Peyer's patch (tissue), 4 donors: ENCODE results near the gene KDM4C.

Experiments used
- POLR2A ChIP-seq, 2 donors: fragments of 450-650 bp; IDR thresholded peaks; one replicate each; pipeline ENCODE4 v1.5.1; 2017; ENCODE audit warnings: antibody characterized with exemption in 2 of 2, mild to moderate bottlenecking in 2 of 2, moderate library complexity in 2 of 2
- TF ChIP-seq, protein P1 (sequence below), 6 experiments: fragments of 450-650 bp in 4 of 6; fragments of 200-600 bp in 2 of 6; sonication (generic) in 1 of 6; IDR thresholded peaks; one replicate each; pipeline ENCODE4 v1.5.1; 2017 to 2019; ENCODE audit warnings: antibody characterized with exemption in 6 of 6, mild to moderate bottlenecking in 3 of 6, moderate library complexity in 1 of 6

DNA sequence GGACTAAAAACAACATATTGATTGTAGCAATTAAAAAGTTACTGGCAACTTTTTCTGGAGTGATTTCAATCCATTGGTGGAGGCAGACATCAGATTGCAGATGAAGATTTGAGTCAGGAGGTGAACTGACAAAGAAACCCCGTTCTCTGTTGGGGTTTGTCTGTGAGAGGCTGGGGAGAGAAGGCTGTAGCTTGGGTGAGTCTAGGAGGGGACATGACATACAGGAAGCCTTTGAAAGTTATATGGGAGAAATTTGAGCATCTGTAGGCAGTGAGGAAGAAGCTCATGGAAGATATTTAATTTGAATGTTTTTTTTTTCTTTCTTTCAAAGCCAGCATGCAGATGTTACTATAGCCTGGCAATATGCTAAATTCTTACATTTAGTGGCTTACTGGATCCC is 26.0 kb downstream of the KDM4C start:
- no peak for TF ChIP-seq POLR2A (IDR thresholded peaks at IDR 0.05)
- TF ChIP-seq, protein P1, sequence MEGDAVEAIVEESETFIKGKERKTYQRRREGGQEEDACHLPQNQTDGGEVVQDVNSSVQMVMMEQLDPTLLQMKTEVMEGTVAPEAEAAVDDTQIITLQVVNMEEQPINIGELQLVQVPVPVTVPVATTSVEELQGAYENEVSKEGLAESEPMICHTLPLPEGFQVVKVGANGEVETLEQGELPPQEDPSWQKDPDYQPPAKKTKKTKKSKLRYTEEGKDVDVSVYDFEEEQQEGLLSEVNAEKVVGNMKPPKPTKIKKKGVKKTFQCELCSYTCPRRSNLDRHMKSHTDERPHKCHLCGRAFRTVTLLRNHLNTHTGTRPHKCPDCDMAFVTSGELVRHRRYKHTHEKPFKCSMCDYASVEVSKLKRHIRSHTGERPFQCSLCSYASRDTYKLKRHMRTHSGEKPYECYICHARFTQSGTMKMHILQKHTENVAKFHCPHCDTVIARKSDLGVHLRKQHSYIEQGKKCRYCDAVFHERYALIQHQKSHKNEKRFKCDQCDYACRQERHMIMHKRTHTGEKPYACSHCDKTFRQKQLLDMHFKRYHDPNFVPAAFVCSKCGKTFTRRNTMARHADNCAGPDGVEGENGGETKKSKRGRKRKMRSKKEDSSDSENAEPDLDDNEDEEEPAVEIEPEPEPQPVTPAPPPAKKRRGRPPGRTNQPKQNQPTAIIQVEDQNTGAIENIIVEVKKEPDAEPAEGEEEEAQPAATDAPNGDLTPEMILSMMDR (IDR thresholded peaks at IDR 0.05) = no peak
